Adipose tissue (tissue), 3 donors: Measurements from ENCODE around the gene MACROD2. TPM values are rescaled to one million over a fixed set of nuclear protein-coding genes. Genes with fewer than 3 reads are reported as not detected.

Experiments
- H3K27ac ChIP-seq: one replicate; pipeline ENCODE4 v1.5.1; 2013; ENCODE audit warnings: low read depth, low read length
- WGBS, 3 donors: extraction: QIAGEN DNeasy Blood & Tissue Kit; methylation state at CpG; one replicate each; pipeline ENCODE4 v1.1.7; 2013; 5-methylcytosine and 5-hydroxymethylcytosine counted together
- polyA plus RNA-seq, 3 donors: library from polyadenylated mRNA; stranded (reverse); fragments of 200-250 nt; gene quantifications; one replicate each; pipeline ENCODE4 v1.2.3, GENCODE V29; 2013
- donor health status: healthy with polysubstance abuse.
- donor health status: Bipolar disorder and iron deficiency.
- donor health status: healthy.

The MACROD2 gene
- polyA plus RNA-seq, 3 donors, result 0.11 to 0.98 (median 0.56) TPM

- 77 to 90% (median 80%) methylated on average over 6 of the region's 6 CpGs for WGBS, 3 donors
- no peak overlapping the region for H3K27ac ChIP-seq
Measured at GRCh38 chr20:14303106-14303505, 307.8 kb downstream of the MACROD2 start.

DNA sequence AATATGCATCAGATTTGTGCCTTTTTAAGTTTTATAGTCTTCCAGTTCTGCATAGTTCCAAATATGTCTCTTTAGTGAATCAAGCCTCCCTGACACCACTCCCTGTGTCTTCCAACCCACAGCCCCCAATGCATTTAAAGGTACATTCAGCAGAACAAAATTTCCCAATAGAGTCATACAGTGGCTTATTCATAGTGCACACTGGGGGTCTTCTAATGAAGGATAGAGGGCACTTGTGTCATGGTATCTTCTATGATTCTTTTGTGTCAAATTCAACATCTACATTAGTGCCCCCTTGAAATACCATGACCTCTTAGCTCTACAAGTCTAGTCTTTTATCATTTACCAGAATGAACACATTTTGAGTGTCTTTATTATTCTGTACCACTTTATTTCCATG, 308.3 kb downstream of the MACROD2 start:
- no peak overlapping the region for H3K27ac ChIP-seq

DNA sequence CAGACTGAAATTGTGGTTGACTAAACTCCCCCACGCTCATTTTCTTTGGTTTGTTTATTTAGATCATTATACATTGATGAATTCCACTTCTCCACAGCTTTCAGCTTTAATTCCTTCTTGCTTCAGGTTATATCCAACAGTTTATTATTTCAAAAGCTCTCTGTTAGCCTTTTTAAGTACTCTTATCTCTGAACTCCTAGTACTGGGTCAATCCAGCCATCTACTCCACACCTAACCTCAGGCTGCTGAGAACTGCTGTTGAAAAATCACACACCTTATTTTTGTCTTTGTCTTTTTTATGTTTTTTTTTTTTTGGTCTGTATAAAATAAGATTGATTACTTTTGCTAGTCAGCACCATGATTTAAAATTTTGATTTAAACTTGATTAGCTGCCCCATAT, 309.2 kb downstream of the MACROD2 start:
- WGBS, 3 donors, result 67 to 93% (median 88%) methylated on average over 1 of the region's 1 CpG
- H3K27ac ChIP-seq, result no peak overlapping the region

DNA sequence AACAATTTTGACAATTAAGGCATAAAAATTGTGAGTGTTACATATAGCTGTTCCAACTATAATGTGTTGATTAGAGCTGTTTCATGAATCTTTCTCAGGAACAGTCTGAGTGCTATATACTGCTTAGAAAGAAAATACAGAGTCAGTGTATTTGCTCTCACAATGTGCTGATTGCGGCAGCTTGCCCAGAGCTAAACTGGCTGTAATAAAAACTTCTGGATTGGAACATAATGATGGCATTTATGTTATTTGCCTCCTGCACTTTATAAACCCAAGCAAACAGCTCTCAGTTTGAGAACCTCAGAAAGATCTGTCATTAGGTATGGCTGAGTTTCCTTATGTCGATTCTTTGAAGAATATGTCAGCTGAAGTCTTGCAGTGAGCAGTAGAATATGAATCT, 312.6 kb downstream of the MACROD2 start:
- no peak overlapping the region for H3K27ac ChIP-seq
- WGBS, 3 donors, result 87 to 88% (median 88%) methylated on average over 2 of the region's 2 CpGs

- H3K27ac ChIP-seq, result no peak overlapping the region
- WGBS, 3 donors, result 91 to 93% (median 92%) methylated on average over 5 of the region's 5 CpGs
Measured at GRCh38 chr20:14310977-14311627, 315.8 kb downstream of the MACROD2 start.

DNA sequence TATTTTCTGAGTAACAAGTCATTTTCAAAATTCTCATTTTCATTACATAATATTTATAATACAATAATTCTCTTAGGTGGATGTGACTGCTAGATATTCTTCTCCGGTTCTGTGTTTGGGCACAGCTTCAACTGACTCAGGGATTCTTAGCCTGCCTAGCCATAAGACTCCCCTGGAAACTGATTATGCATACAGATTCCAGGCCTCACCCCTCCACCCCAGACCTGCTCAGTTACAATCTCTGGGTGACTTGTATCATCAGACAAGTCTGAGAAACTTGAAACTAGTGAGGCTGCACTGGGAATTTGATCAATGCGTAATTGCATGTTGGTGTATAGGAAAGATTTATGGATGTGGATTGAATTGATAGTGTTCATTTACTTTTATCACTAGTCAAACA, 316.7 kb downstream of the MACROD2 start:
- 90 to 97% (median 95%) methylated on average over 2 of the region's 2 CpGs for WGBS, 3 donors
- no peak overlapping the region for H3K27ac ChIP-seq

GRCh38 chr20:14313341-14314020, 318.2 kb downstream of the MACROD2 start:
- 67 to 85% (median 71%) methylated on average over 2 of the region's 2 CpGs for WGBS, 3 donors
- H3K27ac ChIP-seq, result no peak overlapping the region

DNA sequence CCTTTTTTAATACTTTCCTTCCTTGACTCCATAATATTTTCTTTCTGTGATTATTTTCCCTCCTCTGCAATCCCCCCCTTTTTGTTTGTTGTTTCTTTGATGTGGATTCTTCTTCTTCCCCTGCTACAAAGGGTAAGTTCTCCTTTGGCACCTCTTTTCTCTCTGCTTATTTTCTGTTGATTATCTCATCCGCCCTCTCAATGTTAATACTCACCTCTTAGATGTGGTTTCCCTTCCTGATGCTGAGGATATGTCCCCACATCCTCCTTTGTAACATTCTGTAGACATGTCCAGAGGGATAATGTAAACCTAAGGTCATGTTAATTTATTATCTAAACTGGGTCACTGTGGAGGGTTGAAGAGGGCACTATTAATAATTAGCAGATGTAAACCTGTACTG, 324.4 kb downstream of the MACROD2 start:
- WGBS, 3 donors, result 88 to 89% (median 89%) methylated on average over 1 of the region's 1 CpG
- no peak overlapping the region for H3K27ac ChIP-seq

GRCh38 chr20:14331646-14332045, 336.3 kb downstream of the MACROD2 start:
- no peak overlapping the region for H3K27ac ChIP-seq
- 66 to 84% (median 78%) methylated on average over 6 of the region's 6 CpGs for WGBS, 3 donors

DNA sequence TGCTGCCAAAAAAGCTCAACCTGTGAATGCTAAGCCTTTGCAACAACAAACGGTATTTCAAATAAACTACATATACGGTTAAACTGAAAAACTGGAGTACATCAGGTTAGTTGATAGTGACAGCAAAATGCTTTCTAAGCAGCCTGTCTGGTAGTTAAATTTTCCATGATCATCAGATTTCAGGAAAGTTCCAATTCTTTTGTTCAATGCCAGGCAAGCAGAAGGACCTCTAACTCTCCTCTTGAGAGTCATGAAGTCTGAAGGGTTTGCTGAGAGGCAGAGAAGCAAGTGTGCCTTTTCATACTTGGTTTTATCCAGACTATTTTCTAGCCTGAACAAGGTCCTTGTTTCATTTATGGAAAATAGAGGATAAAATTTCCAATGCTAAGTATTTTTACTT, 337.6 kb downstream of the MACROD2 start:
- 84 to 94% (median 92%) methylated on average over 2 of the region's 2 CpGs for WGBS, 3 donors
- H3K27ac ChIP-seq, result no peak overlapping the region

GRCh38 chr20:14333721-14334120, 338.4 kb downstream of the MACROD2 start:
- WGBS, 3 donors, result 43 to 62% (median 60%) methylated on average over 3 of the region's 3 CpGs
- H3K27ac ChIP-seq, result no peak overlapping the region

DNA sequence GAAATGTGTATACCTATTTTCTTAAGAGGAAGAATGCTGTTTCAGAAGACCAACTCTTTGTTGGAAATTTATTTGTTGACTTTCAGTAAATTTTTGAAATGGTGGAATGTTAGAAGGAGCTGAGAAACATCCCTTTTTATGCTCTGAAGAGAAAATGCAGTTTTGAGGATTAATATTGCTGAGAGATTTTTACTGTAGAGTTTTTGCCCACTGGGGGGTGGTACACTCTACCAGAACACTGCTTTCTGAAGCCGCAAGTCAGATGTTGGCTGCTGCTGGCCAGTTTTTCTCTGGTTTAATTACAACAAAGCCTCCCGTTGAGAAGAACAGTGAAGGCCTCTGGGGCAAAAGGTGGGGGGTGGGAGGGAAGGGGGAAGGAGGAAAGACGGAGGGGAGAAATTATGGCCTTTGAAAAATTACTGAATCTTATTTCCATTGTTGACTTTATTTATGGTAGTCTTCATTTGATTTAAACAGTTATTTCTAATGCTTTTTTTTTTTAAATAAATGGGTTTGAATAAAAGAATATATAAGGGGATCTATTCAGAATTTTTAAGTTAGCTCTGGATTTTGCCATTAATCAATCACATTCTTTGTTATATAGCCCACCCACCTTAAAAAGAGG, 339.1 kb downstream of the MACROD2 start:
- 13 to 28% (median 20%) methylated on average over 3 of the region's 3 CpGs for WGBS, 3 donors
- H3K27ac ChIP-seq, result no peak overlapping the region

GRCh38 chr20:14335052-14335451, 339.7 kb downstream of the MACROD2 start:
- H3K27ac ChIP-seq, result no peak overlapping the region

GRCh38 chr20:14336686-14337085, 341.4 kb downstream of the MACROD2 start:
- H3K27ac ChIP-seq, result no peak overlapping the region
- WGBS, 3 donors, result 17 to 40% (median 35%) methylated on average over 4 of the region's 4 CpGs

- H3K27ac ChIP-seq, result no peak within 1 kb of the TSS
- 24 to 26% (median 25%) methylated on average over 12 of the region's 12 CpGs for WGBS, 3 donors
Measured at GRCh38 chr20:14337400-14338171, 342.3 kb downstream of the MACROD2 start, which contains the start of gene FLRT3. TSS of gene FLRT3 (minus strand) at chr20:14337612. CDS start at chr20:14327506, 10,106 bp downstream.

DNA sequence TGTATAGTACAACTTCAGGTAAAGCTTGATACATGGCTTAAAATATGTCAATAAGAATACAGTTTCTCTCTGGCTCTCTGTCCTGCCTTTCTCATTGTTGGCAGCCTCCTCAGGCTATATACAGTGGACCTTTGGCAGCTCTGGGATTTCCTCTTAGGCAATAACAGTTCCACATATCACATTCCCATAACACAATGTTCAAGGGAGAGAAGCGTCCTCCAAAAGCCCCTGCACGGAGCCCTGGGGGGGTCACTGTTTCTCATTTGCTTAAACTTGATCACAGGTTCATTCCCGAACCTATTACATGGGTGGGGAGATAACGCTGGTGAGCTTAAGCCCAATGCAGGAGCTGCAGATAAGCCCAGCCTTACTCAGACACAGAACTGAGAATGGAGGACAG, 346.5 kb downstream of the MACROD2 start:
- 44 to 63% (median 58%) methylated on average over 4 of the region's 4 CpGs for WGBS, 3 donors

DNA sequence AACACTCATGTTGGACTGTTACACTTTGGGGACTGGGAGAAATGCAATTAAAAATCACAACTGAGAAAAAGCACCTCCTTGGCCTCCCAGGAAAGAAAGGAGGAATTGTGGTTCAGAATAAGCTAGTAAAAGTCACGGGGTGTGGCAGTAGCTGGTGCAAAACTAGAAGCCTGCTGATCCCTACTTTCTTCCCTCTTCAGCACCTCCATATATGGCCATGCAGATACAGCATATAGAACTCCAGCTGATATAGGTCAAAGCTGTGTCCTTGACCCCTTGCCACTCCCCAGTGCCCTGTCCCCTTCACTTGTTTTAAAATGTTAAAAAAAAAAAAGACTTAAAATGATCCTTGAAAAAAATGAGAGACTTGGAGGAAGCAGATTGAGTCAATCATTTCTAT, 347.6 kb downstream of the MACROD2 start:
- WGBS, 3 donors, result 70 to 89% (median 84%) methylated on average over 1 of the region's 1 CpG
- no peak overlapping the region for H3K27ac ChIP-seq

More for the DNA sequence above, 346.5 kb downstream of the MACROD2 start:
- H3K27ac ChIP-seq, result no peak overlapping the region

DNA sequence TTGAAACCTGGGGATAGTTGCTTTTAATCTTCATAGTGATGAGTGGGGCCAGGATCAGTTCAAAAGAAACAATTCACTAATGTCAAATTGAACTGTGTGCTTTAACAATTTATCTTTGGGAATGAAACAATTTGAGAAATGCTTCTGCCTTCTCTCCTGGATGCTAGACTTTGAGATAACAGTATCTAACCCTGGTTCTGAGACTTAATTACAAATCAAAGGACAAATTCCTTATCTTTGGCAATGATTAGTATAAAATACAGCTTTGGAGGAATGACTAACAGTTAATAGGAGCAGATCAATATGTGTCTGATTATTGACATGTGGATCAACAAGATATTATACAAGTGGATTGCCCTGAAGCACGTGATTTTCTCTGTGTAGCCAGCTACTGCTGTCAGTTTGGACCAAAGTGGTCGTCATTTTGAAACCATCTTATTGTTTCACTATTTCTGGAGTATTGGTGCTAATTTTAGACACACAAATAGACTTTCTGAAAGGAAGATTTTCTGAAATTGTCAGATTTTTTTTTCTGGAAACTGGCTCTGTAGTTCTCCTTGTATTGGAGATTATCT, 348.3 kb downstream of the MACROD2 start:
- 40 to 80% (median 74%) methylated on average over 2 of the region's 2 CpGs for WGBS, 3 donors
- H3K27ac ChIP-seq, result no peak overlapping the region

DNA sequence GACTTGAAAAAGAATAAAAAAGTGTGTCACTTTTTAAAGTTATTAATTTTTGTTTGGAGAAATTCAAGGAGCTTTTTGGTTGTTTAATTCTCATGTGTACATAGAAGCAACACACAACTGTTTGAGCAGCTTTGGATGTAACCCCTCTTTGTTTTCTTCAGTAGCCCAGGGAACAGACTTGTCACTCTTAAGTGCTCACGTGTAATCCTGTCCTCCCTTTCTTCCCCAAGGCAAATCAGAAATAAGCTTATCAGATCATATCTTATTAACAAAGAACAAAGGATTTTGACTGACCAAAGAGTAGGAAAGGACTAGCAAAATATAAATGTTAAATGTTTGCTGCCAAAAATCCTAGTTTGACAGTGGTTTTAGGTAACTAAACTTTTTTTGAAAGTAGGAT, 349.4 kb downstream of the MACROD2 start:
- no peak overlapping the region for H3K27ac ChIP-seq
- 29 to 69% (median 57%) methylated on average over 1 of the region's 1 CpG for WGBS, 3 donors
